Activated CD4-positive, alpha-beta memory T cell treated with anti-CD3 and anti-CD28 coated beads for 36 hours (primary cell): ENCODE data around the gene STYXL1. TPM values are rescaled to one million over a fixed set of nuclear protein-coding genes. Genes with fewer than 3 reads are reported as not detected.

Source experiments
- CTCF ChIA-PET: fragments of 350-600 bp; sonication (Branson Sonifier 250); formaldehyde crosslinking; loops from one replicate; lab custom pipeline; 2021; ENCODE audit warnings: antibody characterized with exemption, inconsistent platforms; lab: Charles Lee
- POLR2A ChIA-PET: fragments of 350-600 bp; sonication (Branson Sonifier 250); formaldehyde crosslinking; loops from one replicate; lab custom pipeline; 2021; ENCODE audit warnings: antibody characterized with exemption; lab: Charles Lee
- DNase-seq: peaks from one replicate; pipeline ENCODE4 v3.0.0-alpha.2; 2020
- H3K27ac Mint-ChIP-seq: one replicate; pipeline ENCODE4 v1.8.0; 2021; ENCODE audit warnings: mixed read lengths
- H3K27me3 Mint-ChIP-seq: one replicate; pipeline ENCODE4 v1.8.0; 2021; ENCODE audit warnings: mixed read lengths
- H3K36me3 Mint-ChIP-seq: one replicate; pipeline ENCODE4 v1.8.0; 2021; ENCODE audit warnings: mixed read lengths
- H3K4me1 Mint-ChIP-seq: one replicate; pipeline ENCODE4 v1.8.0; 2021; ENCODE audit warnings: low read depth, mixed read lengths
- H3K4me3 Mint-ChIP-seq: one replicate; pipeline ENCODE4 v1.8.0; 2021; ENCODE audit warnings: mild to moderate bottlenecking, mixed read lengths
- H3K9me3 Mint-ChIP-seq: one replicate; pipeline ENCODE4 v1.8.0; 2021; ENCODE audit warnings: mixed read lengths
- intact Hi-C: fragments of 100-400 bp; cut with micrococcal nuclease; formaldehyde crosslinking; loops from one replicate; pipeline ENCODE4 v1.15.1; 2023
- total RNA-seq, 2 experiments: library from RNA; stranded (reverse); gene quantifications; one replicate each; pipeline ENCODE4 v1.2.3, GENCODE V29; 2021

The STYXL1 gene
- total RNA-seq, 2 experiments from 2014 or later: 37.8 to 40.5 TPM

DNA sequence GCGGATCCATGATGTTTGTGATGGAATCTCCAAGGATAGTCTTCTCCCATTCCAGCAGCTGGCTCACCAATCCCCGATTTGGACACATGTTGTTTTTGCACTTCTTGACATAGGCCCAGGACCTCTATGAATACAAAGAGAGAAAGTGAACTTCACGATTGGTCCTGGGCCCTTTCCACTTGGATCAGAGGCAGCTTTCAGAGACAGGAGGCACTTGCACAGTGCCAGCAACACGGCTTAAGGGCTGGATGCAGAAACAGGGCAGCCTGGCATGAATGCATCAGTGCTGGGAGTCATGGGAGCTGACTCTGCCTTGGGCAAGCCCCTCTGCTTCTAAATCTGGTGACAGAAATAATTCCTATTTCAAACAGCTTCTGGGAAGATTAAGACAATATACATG is 51.3 kb downstream of the STYXL1 start:
- POLR2A ChIA-PET: no interaction called here
- CTCF ChIA-PET: interaction anchor here (1.7 kb wide), 1 partner anchor 24 kb away, joined by 7 read pairs; no protein-coding TSS in a partner anchor

GRCh38 chr7:75995996-75996395 is 51.8 kb downstream of the STYXL1 start:
- H3K27ac Mint-ChIP-seq: no peak overlapping the region
- ChIA-PET POLR2A (no interaction called here), CTCF (interaction anchor here (1.7 kb wide), 1 partner anchor 24 kb away, joined by 7 read pairs; no protein-coding TSS in a partner anchor)
- intact Hi-C loops: no loop called here
- H3K4me3 Mint-ChIP-seq: no peak overlapping the region
- H3K36me3 Mint-ChIP-seq: peaks cover 10% of the 10 kb centered on the region
- no peaks in the 10 kb centered on the region for H3K9me3 Mint-ChIP-seq
- peaks cover 28% of the 10 kb centered on the region for H3K4me1 Mint-ChIP-seq
- no peak for DNase-seq
- H3K27me3 Mint-ChIP-seq: no peaks in the 10 kb centered on the region

More for the DNA sequence above, 51.3 kb downstream of the STYXL1 start:
- Mint-ChIP-seq H3K9me3 (no peaks in the 10 kb centered on the region), H3K27ac (no peak overlapping the region), H3K4me1 (peaks cover 28% of the 10 kb centered on the region), H3K36me3 (peaks cover 10% of the 10 kb centered on the region), H3K4me3 (no peak overlapping the region), H3K27me3 (no peaks in the 10 kb centered on the region)
- DNase-seq: no peak
- intact Hi-C loops: no loop called here

DNA sequence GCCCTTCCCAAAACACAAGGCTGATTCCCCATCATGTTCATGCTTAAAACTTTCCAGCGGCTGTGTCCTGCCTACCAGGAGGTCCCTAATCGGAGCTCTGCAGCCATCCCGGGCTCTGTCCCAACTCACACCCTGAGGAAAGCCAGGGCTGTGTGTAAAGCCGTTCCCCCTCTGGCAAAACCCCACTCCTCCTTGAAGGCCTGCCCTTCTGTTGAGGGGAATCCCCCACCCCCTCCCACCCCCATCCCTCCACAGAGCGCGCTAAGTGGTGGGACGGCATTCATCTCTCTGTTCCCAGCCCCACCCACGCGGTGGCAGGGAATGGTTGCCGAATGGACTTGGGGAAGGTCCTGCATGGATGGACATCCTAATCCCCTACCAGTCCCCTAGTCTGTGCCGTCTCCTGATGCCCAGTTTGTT is 52.7 kb downstream of the STYXL1 start:
- Mint-ChIP-seq H3K27me3 (no peaks in the 10 kb centered on the region), H3K27ac (no peak overlapping the region), H3K36me3 (peaks cover 7% of the 10 kb centered on the region), H3K4me1 (peaks cover 28% of the 10 kb centered on the region), H3K4me3 (peak overlapping the region; percentile 64), H3K9me3 (no peaks in the 10 kb centered on the region)
- CTCF ChIA-PET: interaction anchor here (1.0 to 1.3 kb wide), 2 partner anchors 11 to 25 kb away, joined by 3 to 6 read pairs; no protein-coding TSS in a partner anchor
- POLR2A ChIA-PET: interaction anchor here (1.0 kb wide), 1 partner anchor 13 kb away, joined by 6 read pairs; no protein-coding TSS in a partner anchor
- intact Hi-C loops: no loop called here
- DNase-seq: no peak

DNA sequence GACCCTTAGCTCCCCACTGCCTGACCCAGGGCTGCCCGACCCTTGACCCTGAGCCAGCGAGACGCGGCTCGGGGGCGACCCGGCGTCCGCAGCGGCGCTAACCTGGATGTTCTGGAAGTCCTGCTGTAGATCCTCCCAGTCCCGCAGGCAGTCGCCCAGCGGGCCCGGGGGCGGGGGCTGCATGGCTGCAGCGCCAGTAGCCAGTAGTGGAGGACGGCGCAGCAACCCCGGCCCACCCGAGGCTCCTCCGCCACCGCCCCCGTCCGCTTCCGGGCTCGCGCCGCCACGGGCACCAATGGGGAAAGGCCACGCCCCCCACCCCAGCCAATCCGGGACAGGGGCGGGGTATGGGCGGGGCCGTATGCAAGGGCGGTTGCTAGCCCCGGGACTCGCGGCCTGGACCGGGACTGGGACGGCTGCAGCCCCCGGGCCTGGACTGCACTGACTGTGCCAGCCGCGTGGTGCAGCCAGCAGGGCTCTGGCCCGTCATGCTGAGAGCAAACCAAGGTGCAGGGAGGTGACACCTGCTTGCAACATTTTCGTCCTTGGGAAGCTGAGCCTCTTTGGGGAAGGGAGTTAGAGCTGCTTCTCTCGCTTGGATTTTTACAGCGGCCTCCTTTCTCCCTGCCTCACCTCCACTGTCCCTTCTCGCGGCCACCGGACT is 53.3 kb downstream of the STYXL1 start, which contains the start of gene TMEM120A:
Gene TMEM120A, minus strand, starts transcription at position 208 of the 664 bp plus-strand sequence. Its CDS starts 25 bp downstream, at position 183.
- Mint-ChIP-seq H3K27me3 (no peaks in the 10 kb centered on the region), H3K4me3 (peak within 1 kb of the TSS; percentile 64), H3K36me3 (peaks cover 7% of the 10 kb centered on the region), H3K9me3 (no peaks in the 10 kb centered on the region), H3K4me1 (peaks cover 31% of the 10 kb centered on the region), H3K27ac (no peak within 1 kb of the TSS)
- ChIA-PET CTCF (interaction anchor here (1.0 to 2.9 kb wide), 3 partner anchors 11 to 27 kb away, joined by 3 to 12 read pairs (median 6); no protein-coding TSS in a partner anchor), POLR2A (interaction anchor here (1.0 kb wide), 1 partner anchor 14 kb away, joined by 6 read pairs; no protein-coding TSS in a partner anchor)
- intact Hi-C loops: loop anchor here (1.0 kb wide), 1 partner anchor 79 kb away; the partner anchor contains the start of gene POR
- DNase-seq: peak; percentile 95

DNA sequence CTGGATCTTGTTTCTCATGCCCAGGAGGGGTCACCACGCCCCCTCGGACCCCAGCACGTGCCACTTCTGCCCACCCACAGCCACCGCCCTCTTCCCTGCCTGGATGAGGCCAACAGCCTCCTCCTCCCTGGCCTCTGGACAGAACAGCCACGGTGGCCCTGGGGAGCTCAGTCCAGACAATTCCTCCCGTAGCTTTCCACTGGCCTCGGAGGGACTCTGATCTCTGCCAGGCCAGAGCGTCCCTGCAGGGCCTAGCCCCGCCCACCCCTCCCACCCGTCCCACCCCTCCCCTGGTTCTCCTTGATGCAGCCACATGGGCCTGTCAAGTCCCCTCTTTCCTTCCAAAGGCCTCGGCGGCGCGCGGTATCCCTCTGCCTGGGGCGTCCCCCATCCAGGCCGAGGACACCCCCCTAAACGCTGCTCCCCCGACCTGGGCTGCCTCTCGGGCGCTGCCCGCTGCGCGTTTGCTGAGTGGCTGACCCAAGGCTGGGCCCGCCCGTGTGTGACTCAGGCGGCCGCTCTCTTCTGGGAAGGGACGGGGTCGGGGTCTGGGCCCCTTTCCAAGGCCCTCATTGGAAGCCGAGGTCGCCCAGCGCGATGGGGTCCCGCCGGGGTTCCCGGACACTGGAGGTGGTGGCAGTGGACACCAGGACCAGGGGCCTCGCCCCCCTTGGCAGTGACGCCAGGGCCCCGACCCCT is 54.0 kb downstream of the STYXL1 start:
- no peak overlapping the region for H3K27ac Mint-ChIP-seq
- ChIA-PET POLR2A (no interaction called here), CTCF (interaction anchor here (1.1 to 2.9 kb wide), 2 partner anchors 27 to 127 kb away, joined by 3 to 12 read pairs; no protein-coding TSS in a partner anchor)
- no peaks in the 10 kb centered on the region for H3K9me3 Mint-ChIP-seq
- H3K36me3 Mint-ChIP-seq: peaks cover 7% of the 10 kb centered on the region
- peak overlapping the region; percentile 64 for H3K4me3 Mint-ChIP-seq
- intact Hi-C loops: loop anchor here (1.0 kb wide), 1 partner anchor 79 kb away; the partner anchor contains the start of gene POR
- no peak for DNase-seq
- H3K27me3 Mint-ChIP-seq: no peaks in the 10 kb centered on the region
- peaks cover 33% of the 10 kb centered on the region for H3K4me1 Mint-ChIP-seq

GRCh38 chr7:75992083-75992755 is 55.6 kb downstream of the STYXL1 start:
- intact Hi-C loops: no loop called here
- POLR2A ChIA-PET: no interaction called here
- H3K36me3 Mint-ChIP-seq: peaks cover 6% of the 10 kb centered on the region
- H3K4me3 Mint-ChIP-seq: no peak overlapping the region
- CTCF ChIA-PET: interaction anchor here (0.6 to 2.9 kb wide), 2 partner anchors 29 to 1083 kb away, joined by 3 to 12 read pairs; no protein-coding TSS in a partner anchor
- no peak overlapping the region for H3K27ac Mint-ChIP-seq
- H3K4me1 Mint-ChIP-seq: peaks cover 24% of the 10 kb centered on the region
- no peaks in the 10 kb centered on the region for H3K9me3 Mint-ChIP-seq
- no peak for DNase-seq
- no peaks in the 10 kb centered on the region for H3K27me3 Mint-ChIP-seq

- H3K27me3 Mint-ChIP-seq: no peaks in the 10 kb centered on the region
- POLR2A ChIA-PET: no interaction called here
- H3K36me3 Mint-ChIP-seq: peaks cover 6% of the 10 kb centered on the region
- H3K4me3 Mint-ChIP-seq: no peak overlapping the region
- intact Hi-C loops: no loop called here
- CTCF ChIA-PET: interaction anchor here (0.6 to 2.9 kb wide), 2 partner anchors 30 to 1083 kb away, joined by 3 to 12 read pairs; no protein-coding TSS in a partner anchor
- no peaks in the 10 kb centered on the region for H3K9me3 Mint-ChIP-seq
- DNase-seq: no peak
- peaks cover 19% of the 10 kb centered on the region for H3K4me1 Mint-ChIP-seq
- no peak overlapping the region for H3K27ac Mint-ChIP-seq
Observed at GRCh38 chr7:75991531-75992082, 56.2 kb downstream of the STYXL1 start.

GRCh38 chr7:75989500-75990388 is 58.1 kb downstream of the STYXL1 start:
- Mint-ChIP-seq H3K27ac (no peak overlapping the region), H3K4me3 (no peak overlapping the region), H3K9me3 (no peaks in the 10 kb centered on the region), H3K36me3 (peaks cover 2% of the 10 kb centered on the region), H3K4me1 (peaks cover 14% of the 10 kb centered on the region), H3K27me3 (no peaks in the 10 kb centered on the region)
- no peak for DNase-seq
- intact Hi-C loops: no loop called here
- CTCF ChIA-PET: no interaction called here
- POLR2A ChIA-PET: no interaction called here

DNA sequence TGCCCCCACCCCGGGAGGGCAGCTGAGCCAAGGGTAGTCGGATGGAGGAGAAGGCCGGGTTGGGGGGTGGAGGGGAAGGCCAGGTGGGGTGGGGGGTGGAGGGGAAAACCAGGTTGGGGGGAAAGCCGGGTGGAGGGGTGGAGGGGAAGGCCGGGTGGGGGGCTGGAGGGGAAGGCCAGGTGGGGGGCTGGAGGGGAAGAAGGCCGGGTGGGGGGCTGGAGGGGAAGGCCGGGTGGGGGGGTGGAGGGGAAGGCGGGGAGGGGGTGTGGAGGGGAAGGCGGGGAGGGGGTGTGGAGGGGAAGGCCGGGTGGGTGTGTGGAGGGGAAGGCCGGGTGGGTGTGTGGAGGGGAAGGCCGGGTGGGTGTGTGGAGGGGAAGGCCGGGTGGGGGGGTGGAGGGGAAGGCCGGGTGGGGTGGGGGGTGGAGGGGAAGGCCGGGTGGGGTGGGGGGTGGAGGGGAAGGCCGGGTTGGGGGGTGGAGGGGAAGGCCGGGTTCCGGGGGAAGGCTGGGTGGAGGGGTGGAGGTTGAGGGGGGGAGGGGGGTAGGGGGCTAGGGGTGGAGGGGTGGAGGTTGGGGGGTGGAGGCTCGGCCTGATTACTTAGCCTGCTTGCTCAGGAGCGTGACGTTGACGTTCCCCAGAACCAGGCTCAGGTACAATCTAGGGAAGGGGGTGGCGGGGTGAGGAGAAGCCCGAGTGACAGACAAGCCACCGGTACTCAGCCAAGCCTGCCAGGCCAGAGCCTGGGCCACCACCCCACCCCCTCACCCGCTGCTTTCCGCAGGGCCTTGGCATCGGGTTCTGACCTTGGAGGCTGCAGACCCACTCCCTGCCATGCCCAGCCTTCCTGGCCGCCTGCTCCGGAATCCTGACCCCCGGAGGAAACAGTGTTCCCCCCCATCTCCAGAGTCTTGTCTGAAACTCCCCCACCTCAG is 59.0 kb downstream of the STYXL1 start:
- no peak overlapping the region for H3K27ac Mint-ChIP-seq
- ChIA-PET POLR2A (no interaction called here), CTCF (no interaction called here)
- no peak for DNase-seq
- peaks cover 2% of the 10 kb centered on the region for H3K36me3 Mint-ChIP-seq
- no peak overlapping the region for H3K4me3 Mint-ChIP-seq
- peaks cover 12% of the 10 kb centered on the region for H3K4me1 Mint-ChIP-seq
- intact Hi-C loops: no loop called here
- H3K9me3 Mint-ChIP-seq: no peaks in the 10 kb centered on the region
- H3K27me3 Mint-ChIP-seq: no peaks in the 10 kb centered on the region
